GM23248 (cell line): ENCODE results near the gene LDLRAD2.
"Not testable (repeated sequence)": the region's sequence is repeated elsewhere in the genome, so short reads cannot be mapped to it uniquely, and the experiment has no call there.

Experiments
- EZH2 ChIP-seq: fragments of 200-600 bp; sonication (generic); IDR thresholded peaks from 2 replicates; pipeline ENCODE4 v1.6.1; 2018; ENCODE audit warnings: antibody characterized with exemption, mild to moderate bottlenecking; ENCODE audit not compliant: insufficient read depth, poor library complexity, severe bottlenecking
- EZH2phosphoT487 ChIP-seq: fragments of 200-600 bp; sonication (generic); IDR thresholded peaks from 2 replicates; pipeline ENCODE4 v1.6.1; 2018; ENCODE audit warnings: antibody characterized with exemption, moderate library complexity, mild to moderate bottlenecking, low read depth; ENCODE audit not compliant: insufficient read depth

GRCh38 chr1:21771672-21772071, 40.4 kb upstream of the LDLRAD2 start:
- not testable (repeated sequence) for TF ChIP-seq EZH2, EZH2phosphoT487
